Parathyroid adenoma (tissue), 2 donors: ENCODE measurements around the gene CAMKMT.

Experiments used
- H2AFZ ChIP-seq: fragments of 300-600 bp; sonication (generic); one replicate; pipeline ENCODE4 v1.7.0; 2017; ENCODE audit warnings: antibody characterized with exemption, mild to moderate bottlenecking
- H3K27ac ChIP-seq: fragments of 300-600 bp; sonication (generic); one replicate; pipeline ENCODE4 v1.7.0; 2017
- H3K27me3 ChIP-seq: fragments of 300-600 bp; sonication (generic); one replicate; pipeline ENCODE4 v1.7.0; 2017; ENCODE audit warnings: low read length; ENCODE audit not compliant: control insufficient read depth, insufficient read depth
- H3K36me3 ChIP-seq: fragments of 300-600 bp; sonication (generic); one replicate; pipeline ENCODE4 v1.7.0; 2017; ENCODE audit warnings: low read length; ENCODE audit not compliant: control insufficient read depth, insufficient read depth
- H3K4me1 ChIP-seq: fragments of 300-600 bp; sonication (generic); one replicate; pipeline ENCODE4 v1.7.0; 2017; ENCODE audit warnings: control low read depth
- H3K4me2 ChIP-seq: fragments of 300-600 bp; sonication (generic); one replicate; pipeline ENCODE4 v1.7.0; 2017; ENCODE audit warnings: low read length
- H3K4me3 ChIP-seq: fragments of 300-600 bp; sonication (generic); one replicate; pipeline ENCODE4 v1.7.0; 2017; ENCODE audit warnings: low read depth, low read length
- H3K79me2 ChIP-seq: fragments of 300-600 bp; sonication (generic); one replicate; pipeline ENCODE4 v1.7.0; 2017; ENCODE audit warnings: control low read depth
- H3K9ac ChIP-seq: fragments of 300-600 bp; sonication (generic); one replicate; pipeline ENCODE4 v1.7.0; 2017; ENCODE audit warnings: mild to moderate bottlenecking
- H3K9me3 ChIP-seq: fragments of 300-600 bp; sonication (generic); one replicate; pipeline ENCODE4 v1.7.0; 2017; ENCODE audit warnings: low read length; ENCODE audit not compliant: control insufficient read depth
- CTCF ChIP-seq: fragments of 300-600 bp; sonication (generic); IDR thresholded peaks from one replicate; pipeline ENCODE4 v1.7.0; 2017; ENCODE audit warnings: antibody characterized with exemption, mild to moderate bottlenecking
- donor health status: primary hyperparathyroidism.

Gene CAMKMT

GRCh38 chr2:44799105-44799504 is 437.4 kb downstream of the CAMKMT start:
- Histone ChIP-seq H3K27ac (no peak overlapping the region), H3K4me1 (no peaks in the 10 kb centered on the region), H3K9ac (no peak overlapping the region), H3K27me3 (peaks cover 8% of the 10 kb centered on the region), H2AFZ (no peak overlapping the region), H3K79me2 (no peaks in the 10 kb centered on the region), H3K9me3 (no peaks in the 10 kb centered on the region), H3K4me3 (no peak overlapping the region), H3K4me2 (no peak overlapping the region), H3K36me3 (no peaks in the 10 kb centered on the region)
- TF ChIP-seq CTCF: no peak

- no peak for TF ChIP-seq CTCF
Measured at GRCh38 chr2:44799754-44800153, 438.0 kb downstream of the CAMKMT start.

GRCh38 chr2:44801289-44801840 is 439.6 kb downstream of the CAMKMT start:
- TF ChIP-seq CTCF: no peak
- Histone ChIP-seq H3K36me3 (no peaks in the 10 kb centered on the region), H3K4me1 (no peaks in the 10 kb centered on the region), H3K4me2 (no peak overlapping the region), H3K9me3 (no peaks in the 10 kb centered on the region), H3K27ac (no peak overlapping the region), H3K9ac (no peak overlapping the region), H3K79me2 (no peaks in the 10 kb centered on the region), H2AFZ (no peak overlapping the region), H3K4me3 (no peak overlapping the region), H3K27me3 (peaks cover 8% of the 10 kb centered on the region)

More at GRCh38 chr2:44799754-44800153, 438.0 kb downstream of the CAMKMT start:
- Histone ChIP-seq H3K27me3 (peaks cover 8% of the 10 kb centered on the region), H3K9me3 (no peaks in the 10 kb centered on the region), H2AFZ (no peak overlapping the region), H3K4me3 (no peak overlapping the region), H3K4me1 (no peaks in the 10 kb centered on the region), H3K36me3 (no peaks in the 10 kb centered on the region), H3K4me2 (no peak overlapping the region), H3K27ac (no peak overlapping the region), H3K9ac (no peak overlapping the region), H3K79me2 (no peaks in the 10 kb centered on the region)

- no peaks in the 10 kb centered on the region for H3K79me2 ChIP-seq
- H3K4me2 ChIP-seq: no peak overlapping the region
- no peak overlapping the region for H3K4me3 ChIP-seq
- no peaks in the 10 kb centered on the region for H3K9me3 ChIP-seq
- peaks cover 8% of the 10 kb centered on the region for H3K27me3 ChIP-seq
- TF ChIP-seq CTCF: no peak
- peak overlapping the region; percentile 38 for H2AFZ ChIP-seq
- H3K9ac ChIP-seq: no peak overlapping the region
- no peaks in the 10 kb centered on the region for H3K36me3 ChIP-seq
- H3K27ac ChIP-seq: no peak overlapping the region
- H3K4me1 ChIP-seq: no peaks in the 10 kb centered on the region
Measured at GRCh38 chr2:44801841-44802776, 440.4 kb downstream of the CAMKMT start.
